ENCODE results near the gene CNBP.
"Not testable (repeated sequence)": the region's sequence is repeated elsewhere in the genome, so short reads cannot be mapped to it uniquely, and the experiment has no call there.

The CNBP gene

GRCh38 chr3:129195731-129196256 lies 12.1 kb upstream of the CNBP start:
- Mint-ChIP-seq H3K4me3 (no peak overlapping the region), H3K27me3 (ENCODE audit: low read depth) (no peaks in the 10 kb centered on the region), H3K9me3 (no peaks in the 10 kb centered on the region), H3K36me3 (ENCODE audit: low read depth) (no peaks in the 10 kb centered on the region), H3K27ac (no peak overlapping the region), H3K4me1 (no peaks in the 10 kb centered on the region)
- TF ChIP-seq, protein P1, sequence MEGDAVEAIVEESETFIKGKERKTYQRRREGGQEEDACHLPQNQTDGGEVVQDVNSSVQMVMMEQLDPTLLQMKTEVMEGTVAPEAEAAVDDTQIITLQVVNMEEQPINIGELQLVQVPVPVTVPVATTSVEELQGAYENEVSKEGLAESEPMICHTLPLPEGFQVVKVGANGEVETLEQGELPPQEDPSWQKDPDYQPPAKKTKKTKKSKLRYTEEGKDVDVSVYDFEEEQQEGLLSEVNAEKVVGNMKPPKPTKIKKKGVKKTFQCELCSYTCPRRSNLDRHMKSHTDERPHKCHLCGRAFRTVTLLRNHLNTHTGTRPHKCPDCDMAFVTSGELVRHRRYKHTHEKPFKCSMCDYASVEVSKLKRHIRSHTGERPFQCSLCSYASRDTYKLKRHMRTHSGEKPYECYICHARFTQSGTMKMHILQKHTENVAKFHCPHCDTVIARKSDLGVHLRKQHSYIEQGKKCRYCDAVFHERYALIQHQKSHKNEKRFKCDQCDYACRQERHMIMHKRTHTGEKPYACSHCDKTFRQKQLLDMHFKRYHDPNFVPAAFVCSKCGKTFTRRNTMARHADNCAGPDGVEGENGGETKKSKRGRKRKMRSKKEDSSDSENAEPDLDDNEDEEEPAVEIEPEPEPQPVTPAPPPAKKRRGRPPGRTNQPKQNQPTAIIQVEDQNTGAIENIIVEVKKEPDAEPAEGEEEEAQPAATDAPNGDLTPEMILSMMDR (IDR thresholded peaks at IDR 0.05; ENCODE audit: unreplicated experiment in 3 of 3): no peak

GRCh38 chr3:129189793-129190192 lies 6.1 kb upstream of the CNBP start:
- H3K27ac Mint-ChIP-seq; H3K4me1 Mint-ChIP-seq; H3K27me3 Mint-ChIP-seq (ENCODE audit: low read depth); H3K36me3 Mint-ChIP-seq (ENCODE audit: low read depth); H3K4me3 Mint-ChIP-seq; H3K9me3 Mint-ChIP-seq: not testable (repeated sequence)

GRCh38 chr3:129187857-129188256 lies 4.2 kb upstream of the CNBP start:
- Mint-ChIP-seq H3K4me3 (peak overlapping the region in 1 of 3 experiments; percentile 55), H3K27ac (peak overlapping the region in 2 of 3 experiments; percentile 30 to 47), H3K27me3 (ENCODE audit: low read depth) (no peaks in the 10 kb centered on the region), H3K36me3 (ENCODE audit: low read depth) (no peaks in the 10 kb centered on the region), H3K4me1 (peaks cover 5% of the 10 kb centered on the region), H3K9me3 (no peaks in the 10 kb centered on the region)
- TF ChIP-seq, protein P1 (IDR thresholded peaks at IDR 0.05; ENCODE audit: unreplicated experiment in 3 of 3): no peak

GRCh38 chr3:129185783-129186182 lies 2.1 kb upstream of the CNBP start:
- TF ChIP-seq, protein P1 (IDR thresholded peaks at IDR 0.05; ENCODE audit: unreplicated experiment in 3 of 3): no peak
- Mint-ChIP-seq H3K4me1 (peaks cover 21% of the 10 kb centered on the region), H3K36me3 (ENCODE audit: low read depth) (peaks cover 4% of the 10 kb centered on the region), H3K27me3 (ENCODE audit: low read depth) (no peaks in the 10 kb centered on the region), H3K4me3 (peak overlapping the region; percentile 60 to 74 (median 73)), H3K9me3 (no peaks in the 10 kb centered on the region), H3K27ac (peak overlapping the region in 2 of 3 experiments; percentile 24 to 57)

DNA sequence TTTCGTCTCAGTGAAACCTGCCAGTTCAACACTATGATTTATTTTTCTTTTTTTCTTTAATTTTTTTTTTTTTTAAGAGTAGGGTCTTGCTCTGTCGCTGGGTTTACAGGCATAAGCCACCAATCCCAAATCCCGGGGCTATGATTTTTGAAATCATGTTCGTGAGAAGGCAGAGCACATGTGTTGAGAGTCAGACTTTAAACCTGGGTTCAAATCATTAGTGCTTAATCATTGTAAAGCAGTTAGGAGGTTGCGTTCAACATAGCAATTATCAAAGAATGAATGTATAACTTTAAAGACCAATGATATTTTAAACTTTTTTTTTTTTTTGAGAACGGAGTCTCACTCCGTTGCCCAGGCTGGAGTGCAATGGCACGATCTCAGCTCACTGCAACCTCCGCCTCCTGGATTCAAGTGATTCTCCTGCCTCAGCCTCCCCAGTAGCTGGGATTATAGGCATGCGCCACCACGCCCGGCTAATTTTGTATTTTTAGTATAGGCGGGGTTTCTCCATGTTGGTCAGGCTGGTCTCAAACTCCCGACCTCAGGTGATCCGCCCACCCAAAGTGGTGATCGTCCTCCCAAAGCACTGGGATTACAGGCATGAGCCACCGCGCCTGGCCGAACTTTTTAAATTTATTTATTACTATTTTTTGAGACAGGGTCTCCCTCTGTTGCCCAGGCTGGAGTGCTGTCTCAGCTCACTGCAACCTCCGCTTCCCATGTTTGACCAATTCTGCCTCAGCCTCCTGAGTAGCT lies 1.3 kb upstream of the CNBP start:
- not testable (repeated sequence) for H3K9me3 Mint-ChIP-seq; H3K36me3 Mint-ChIP-seq (ENCODE audit: low read depth); H3K27me3 Mint-ChIP-seq (ENCODE audit: low read depth)
- Mint-ChIP-seq H3K4me3 (peak overlapping the region; percentile 94 to 99 (median 96)), H3K4me1 (peaks cover 28% of the 10 kb centered on the region), H3K27ac (peak overlapping the region; percentile 97 to 99 (median 99))

DNA sequence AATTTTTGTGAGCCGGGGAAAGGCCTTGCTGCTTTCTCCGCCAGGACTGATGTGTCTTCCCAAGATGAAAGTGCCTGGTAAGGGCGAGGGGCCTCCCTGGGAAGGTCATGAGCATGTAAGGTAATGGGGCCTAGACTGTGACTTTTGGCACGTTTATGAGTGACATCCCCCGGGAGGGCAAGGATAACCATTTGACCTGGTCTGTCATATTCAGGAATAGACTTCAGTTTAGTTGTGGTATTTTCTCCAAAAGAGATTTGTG lies 631 bp upstream of the CNBP start:
- Mint-ChIP-seq H3K27me3 (ENCODE audit: low read depth) (no peaks in the 10 kb centered on the region), H3K27ac (peak overlapping the region; percentile 97 to 99 (median 99)), H3K4me3 (peak overlapping the region; percentile 94 to 99 (median 96)), H3K4me1 (peaks cover 31% of the 10 kb centered on the region), H3K9me3 (no peaks in the 10 kb centered on the region), H3K36me3 (ENCODE audit: low read depth) (peaks cover 11% of the 10 kb centered on the region)
- TF ChIP-seq, protein P1 (IDR thresholded peaks at IDR 0.05; ENCODE audit: unreplicated experiment in 3 of 3): no peak

Data from nephron (organoid).